ENCODE data around the gene AHNAK2.
"Not testable (repeated sequence)": the region's sequence is repeated elsewhere in the genome, so short reads cannot be mapped to it uniquely, and the experiment has no call there.

AHNAK2 gene

GRCh38 chr14:104894331-104895206 is 83.6 kb downstream of the AHNAK2 start:
- no peak for DNase-seq

GRCh38 chr14:104893435-104894207 is 84.6 kb downstream of the AHNAK2 start:
- DNase-seq, result no peak

- DNase-seq, result no peak
Observed at GRCh38 chr14:104892531-104893434, 85.4 kb downstream of the AHNAK2 start.

DNA sequence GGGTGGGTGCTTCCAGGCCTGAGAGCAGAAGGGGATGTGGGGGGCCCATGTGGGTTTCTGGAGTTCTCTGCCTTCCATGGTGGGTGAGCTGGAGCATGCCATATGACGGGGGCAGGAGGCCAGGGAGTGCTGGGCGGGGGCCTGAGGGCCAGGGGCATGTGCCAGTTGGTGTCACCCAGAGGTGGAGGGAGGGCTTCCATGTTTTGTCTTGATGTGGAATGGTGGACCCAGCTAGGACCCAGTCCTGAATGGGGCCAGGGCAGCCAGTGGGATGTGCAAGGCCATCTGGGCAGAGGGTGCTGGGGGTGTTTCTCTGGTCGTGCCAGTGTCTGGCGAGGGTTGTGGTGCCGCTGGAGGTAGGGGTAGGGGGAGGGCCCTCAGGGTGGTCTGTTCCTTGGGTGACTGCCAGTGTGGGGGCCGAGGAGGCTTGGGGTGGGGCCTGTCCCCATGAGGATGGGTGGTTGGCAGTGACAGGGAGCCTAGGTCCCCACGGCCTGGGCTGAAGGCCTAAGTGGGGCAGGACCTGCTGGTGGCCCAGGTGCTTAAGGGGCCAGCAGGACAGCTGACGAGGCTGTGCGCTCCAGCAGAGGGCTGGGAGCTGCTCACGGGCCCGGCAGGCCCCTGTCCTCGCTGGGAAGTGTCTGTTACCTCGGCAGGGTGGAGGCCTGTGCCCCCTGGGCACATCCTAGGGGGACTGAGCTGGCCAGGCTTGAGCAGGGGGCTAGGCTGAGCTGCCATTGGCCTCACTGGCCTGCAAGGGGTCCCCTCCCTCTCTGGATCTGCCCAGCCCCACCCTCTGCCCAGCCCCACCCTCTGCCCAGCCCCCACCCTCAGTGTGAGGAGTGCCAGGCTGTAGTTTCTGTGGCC is 86.3 kb downstream of the AHNAK2 start:
- no peak for DNase-seq

GRCh38 chr14:104891121-104891551 is 87.0 kb downstream of the AHNAK2 start:
- DNase-seq, result no peak

GRCh38 chr14:104890292-104890691 is 87.9 kb downstream of the AHNAK2 start:
- DNase-seq, result not testable (repeated sequence)

DNA sequence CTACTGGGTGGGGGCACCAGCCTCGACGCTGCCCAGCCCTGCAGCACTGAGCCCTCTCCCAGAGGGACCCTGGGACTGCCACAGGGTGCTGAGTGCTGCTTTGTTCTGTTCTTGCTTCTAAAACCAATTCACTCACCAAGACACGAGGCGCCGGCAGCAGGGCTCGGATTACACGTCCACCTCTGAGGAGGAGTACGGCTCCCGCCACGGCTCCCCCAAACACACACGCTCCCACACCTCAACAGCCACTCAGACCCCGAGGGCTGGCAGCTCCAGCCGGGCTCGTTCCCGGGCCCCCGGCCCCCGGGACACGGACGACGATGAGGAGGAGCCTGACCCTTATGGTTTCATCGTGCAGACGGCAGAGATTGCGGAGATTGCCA is 88.8 kb downstream of the AHNAK2 start:
- DNase-seq, result no peak

DNA sequence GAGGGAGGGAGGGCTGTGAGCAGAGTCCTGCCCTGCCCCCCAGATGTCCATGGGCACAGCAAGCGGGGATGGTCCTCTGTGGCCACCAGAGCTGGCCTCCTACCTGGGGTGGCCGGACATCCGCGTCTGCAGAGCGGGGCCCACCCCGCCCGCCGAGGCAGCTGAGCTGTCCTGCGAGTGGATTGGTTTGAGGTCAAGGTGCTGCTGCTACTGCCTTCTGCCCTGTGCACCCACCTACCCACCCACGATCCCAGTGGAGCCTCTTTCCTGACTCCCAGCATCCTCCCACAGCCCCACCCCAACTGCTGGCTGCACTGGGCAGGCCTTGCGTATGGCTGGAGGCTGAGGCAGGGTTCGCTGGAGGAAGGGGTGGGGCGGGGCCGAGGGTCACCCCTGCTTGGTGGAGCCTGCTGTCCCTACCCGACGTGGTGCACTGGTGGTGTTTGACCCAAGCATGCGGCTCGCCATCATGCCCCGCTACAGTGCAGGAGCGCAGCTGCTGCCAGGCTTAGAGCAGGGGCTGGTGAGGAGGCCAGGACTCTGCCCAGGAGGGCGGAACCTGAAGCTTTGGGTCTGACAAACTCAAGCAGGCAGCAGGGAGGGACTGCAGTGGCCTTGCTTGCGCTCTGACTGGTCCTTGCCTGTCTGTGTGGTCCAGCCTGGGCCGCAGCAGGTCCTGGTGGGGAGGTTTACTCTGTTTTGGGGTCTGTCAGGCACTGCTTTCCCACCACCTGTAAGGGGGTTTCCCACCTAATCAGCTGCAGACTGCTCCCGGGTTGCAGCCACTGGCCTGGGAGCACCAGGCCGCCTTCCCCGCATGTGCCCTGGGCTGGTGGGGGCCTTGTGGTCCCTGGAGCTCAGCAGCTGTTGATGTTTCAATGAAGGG is 89.4 kb downstream of the AHNAK2 start:
- no peak for DNase-seq

DNA sequence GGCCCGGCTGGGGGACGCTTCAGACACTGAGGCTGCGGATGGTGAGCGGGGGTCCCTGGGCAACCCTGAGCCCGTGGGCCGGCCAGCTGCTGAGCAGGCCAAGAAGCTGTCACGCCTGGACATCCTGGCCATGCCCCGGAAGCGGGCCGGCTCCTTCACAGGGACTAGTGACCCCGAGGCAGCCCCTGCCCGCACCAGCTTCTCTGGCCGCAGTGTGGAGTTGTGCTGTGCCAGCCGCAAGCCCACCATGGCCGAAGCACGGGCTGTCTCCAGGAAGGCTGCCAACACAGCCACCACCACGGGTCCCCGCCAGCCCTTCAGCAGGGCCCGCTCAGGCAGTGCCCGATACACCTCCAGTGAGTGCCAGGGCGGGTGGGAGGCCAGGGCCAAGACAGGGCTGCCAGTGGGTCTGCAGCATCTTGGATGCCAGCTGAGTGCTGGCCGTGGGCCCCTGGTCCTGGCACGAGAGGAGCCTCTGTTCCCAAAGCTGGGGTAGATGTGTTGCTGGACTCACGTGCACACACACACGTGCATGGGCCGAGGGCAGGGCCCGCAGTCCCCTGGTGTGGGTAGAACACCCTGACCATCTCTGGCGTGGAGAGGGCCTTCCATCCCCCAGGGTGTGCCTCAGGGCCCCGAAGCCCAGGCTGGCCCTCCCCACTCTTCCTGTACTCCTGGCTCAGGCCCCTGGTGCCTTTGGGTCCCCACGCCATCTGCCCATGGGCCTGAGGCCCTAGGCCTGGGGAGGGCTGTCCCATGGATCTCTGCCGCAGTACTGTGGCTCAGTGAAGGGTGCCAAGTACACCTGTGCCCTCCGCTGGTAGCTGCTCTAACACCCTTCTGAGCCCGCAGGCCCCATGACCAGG is 90.3 kb downstream of the AHNAK2 start:
- no peak for DNase-seq

All from activated T-cell treated with anti-CD3 and anti-CD28 coated beads, Interleukin-2, amount 50 U/mL, for 1 hour (primary cell).